ENCODE data around the gene KCNJ6.

DNA sequence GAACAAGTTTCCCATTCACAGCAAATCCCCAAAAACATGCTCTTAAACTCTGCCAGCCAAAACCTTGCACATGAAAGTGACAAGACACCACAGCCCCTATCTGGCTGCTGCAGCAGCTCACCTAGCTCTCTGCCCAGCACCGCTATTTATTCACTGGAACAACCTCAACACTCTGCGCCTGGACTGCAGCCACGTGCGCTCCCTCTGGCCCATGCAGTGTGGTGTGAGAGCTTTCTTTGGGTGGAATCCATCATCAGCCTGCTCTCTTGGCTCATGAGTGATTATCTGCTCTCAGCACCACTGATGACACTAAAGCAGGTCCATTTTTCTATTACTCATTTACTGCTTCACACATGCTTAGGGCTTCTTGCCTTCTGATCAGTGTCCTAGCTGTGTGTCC is 11.4 kb downstream of the KCNJ6 start:
- TF ChIP-seq, protein P1, sequence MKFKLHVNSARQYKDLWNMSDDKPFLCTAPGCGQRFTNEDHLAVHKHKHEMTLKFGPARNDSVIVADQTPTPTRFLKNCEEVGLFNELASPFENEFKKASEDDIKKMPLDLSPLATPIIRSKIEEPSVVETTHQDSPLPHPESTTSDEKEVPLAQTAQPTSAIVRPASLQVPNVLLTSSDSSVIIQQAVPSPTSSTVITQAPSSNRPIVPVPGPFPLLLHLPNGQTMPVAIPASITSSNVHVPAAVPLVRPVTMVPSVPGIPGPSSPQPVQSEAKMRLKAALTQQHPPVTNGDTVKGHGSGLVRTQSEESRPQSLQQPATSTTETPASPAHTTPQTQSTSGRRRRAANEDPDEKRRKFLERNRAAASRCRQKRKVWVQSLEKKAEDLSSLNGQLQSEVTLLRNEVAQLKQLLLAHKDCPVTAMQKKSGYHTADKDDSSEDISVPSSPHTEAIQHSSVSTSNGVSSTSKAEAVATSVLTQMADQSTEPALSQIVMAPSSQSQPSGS (IDR thresholded peaks at IDR 0.05; ENCODE audit: low read length) = no peak
- TF ChIP-seq, protein P2, sequence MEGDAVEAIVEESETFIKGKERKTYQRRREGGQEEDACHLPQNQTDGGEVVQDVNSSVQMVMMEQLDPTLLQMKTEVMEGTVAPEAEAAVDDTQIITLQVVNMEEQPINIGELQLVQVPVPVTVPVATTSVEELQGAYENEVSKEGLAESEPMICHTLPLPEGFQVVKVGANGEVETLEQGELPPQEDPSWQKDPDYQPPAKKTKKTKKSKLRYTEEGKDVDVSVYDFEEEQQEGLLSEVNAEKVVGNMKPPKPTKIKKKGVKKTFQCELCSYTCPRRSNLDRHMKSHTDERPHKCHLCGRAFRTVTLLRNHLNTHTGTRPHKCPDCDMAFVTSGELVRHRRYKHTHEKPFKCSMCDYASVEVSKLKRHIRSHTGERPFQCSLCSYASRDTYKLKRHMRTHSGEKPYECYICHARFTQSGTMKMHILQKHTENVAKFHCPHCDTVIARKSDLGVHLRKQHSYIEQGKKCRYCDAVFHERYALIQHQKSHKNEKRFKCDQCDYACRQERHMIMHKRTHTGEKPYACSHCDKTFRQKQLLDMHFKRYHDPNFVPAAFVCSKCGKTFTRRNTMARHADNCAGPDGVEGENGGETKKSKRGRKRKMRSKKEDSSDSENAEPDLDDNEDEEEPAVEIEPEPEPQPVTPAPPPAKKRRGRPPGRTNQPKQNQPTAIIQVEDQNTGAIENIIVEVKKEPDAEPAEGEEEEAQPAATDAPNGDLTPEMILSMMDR (IDR thresholded peaks at IDR 0.05; ENCODE audit: control extremely low read depth in 1 of 3, insufficient read depth in 1 of 3, low read depth in 1 of 3, low read length in 3 of 3) = no peak
- TF ChIP-seq JUND (IDR thresholded peaks at IDR 0.05; ENCODE audit: low read length) (no peak), FOSL1 (IDR thresholded peaks at IDR 0.05; ENCODE audit: insufficient read depth, low read depth, low read length) (no peak), ZNF274 (IDR thresholded peaks at IDR 0.05; ENCODE audit: borderline replicate concordance, extremely low read depth, low read length) (no peak)
